HCT116 (cell line): Measurements from ENCODE around the gene CACNA1E. TPM values are rescaled to one million over a fixed set of nuclear protein-coding genes. Genes with fewer than 3 reads are reported as not detected.

ENCODE experiments used
- ATAC-seq: fragments of 200-7000 bp; cut with Tn5 transposase; 2 replicates; pipeline ENCODE4 v1.9.1; 2020; ENCODE audit warnings: mild to moderate bottlenecking, moderate library complexity
- BruUV-seq: library from RNA; stranded (reverse); fragments of 400-500 nt; replicated peaks from 2 replicates; lab custom pipeline; 2021; lab: Mats Ljungman, UMichigan
- CTCF ChIA-PET: fragments of 300-600 bp; sonication (Branson Sonifier 250); formaldehyde crosslinking; loops from one replicate; lab custom pipeline; 2021; ENCODE audit warnings: antibody characterized with exemption; lab: Charles Lee
- POLR2A ChIA-PET: fragments of 300-600, 350-600 bp; sonication (Branson Sonifier 250); formaldehyde crosslinking; loops from one replicate; lab custom pipeline; 2021; ENCODE audit warnings: antibody characterized with exemption; lab: Charles Lee
- RAD21 ChIA-PET, 2 experiments: fragments of 300-600 bp; sonication (Branson Sonifier 250); formaldehyde crosslinking; loops; one replicate each; lab custom pipeline; 2023; ENCODE audit warnings: low total read pairs in 2 of 2; ENCODE audit not compliant: uncharacterized antibody in 2 of 2, unreplicated experiment in 2 of 2, low non-redundant PET in 1 of 2; lab: Charles Lee
- DNase-seq: peaks from one replicate; pipeline ENCODE4 v3.0.0-alpha.2; 2010; ENCODE audit warnings: low read depth, low spot score
- H2AFZ ChIP-seq: fragments of 200-600 bp; shearing (Covaris generic), sonication (generic); 2 replicates; pipeline ENCODE4 v1.6.1; 2017; ENCODE audit warnings: low read depth, mixed run types, mixed read lengths, antibody characterized with exemption, low read length; ENCODE audit not compliant: poor library complexity, severe bottlenecking
- H3K27ac ChIP-seq: 2 replicates; pipeline ENCODE4 v1.5.1; 2012; ENCODE audit warnings: low read depth, low read length
- H3K27me3 ChIP-seq: fragments of 200-600 bp; sonication (generic); 2 replicates; pipeline ENCODE4 v1.6.1; 2016; ENCODE audit warnings: mixed run types, low read length, mixed read lengths; ENCODE audit not compliant: insufficient read depth
- H3K36me3 ChIP-seq, 2 experiments: fragments of 200-500 bp in 1 of 2; fragments of 200-600 bp in 1 of 2; sonication (Bioruptor generic) in 1 of 2; sonication (generic) in 1 of 2; 2 replicates each; pipeline versions ENCODE4 v1.5.1 to v1.6.1; 2014 to 2016; ENCODE audit warnings: low read length in 2 of 2, inconsistent platforms in 1 of 2, mixed read lengths in 1 of 2, mixed run types in 1 of 2; ENCODE audit not compliant: insufficient read depth in 2 of 2, control insufficient read depth in 1 of 2
- H3K4me1 ChIP-seq, 2 experiments: fragments of 200-600 bp in 1 of 2; sonication (generic) in 1 of 2; 2 replicates each; pipeline versions ENCODE4 v1.5.1 to v1.6.1; 2012 to 2017; ENCODE audit warnings: low read length in 2 of 2, inconsistent platforms in 1 of 2, mild to moderate bottlenecking in 1 of 2, mixed read lengths in 1 of 2, mixed run types in 1 of 2, moderate library complexity in 1 of 2; ENCODE audit not compliant: insufficient read depth in 2 of 2, control insufficient read depth in 1 of 2
- H3K4me2 ChIP-seq: fragments of 200-600 bp; sonication (generic); 2 replicates; pipeline ENCODE4 v1.6.1; 2017; ENCODE audit warnings: mixed run types, low read length, mixed read lengths
- H3K4me3 ChIP-seq, 2 experiments: fragments of 200-600 bp in 1 of 2; sonication (generic) in 1 of 2; replicated peaks in 1 of 2; 2 replicates each; pipeline ENCODE4 v1.5.1; 2011 to 2016; ENCODE audit warnings: low read length in 2 of 2, control low read depth in 1 of 2, low read depth in 1 of 2, mild to moderate bottlenecking in 1 of 2, mixed read lengths in 1 of 2, mixed run types in 1 of 2
- H3K79me2 ChIP-seq: fragments of 200-600 bp; sonication (generic); 2 replicates; pipeline ENCODE4 v1.6.1; 2017; ENCODE audit warnings: mild to moderate bottlenecking, mixed run types, low read length, moderate library complexity, mixed read lengths; ENCODE audit not compliant: insufficient read depth
- H3K9ac ChIP-seq: fragments of 200-600 bp; sonication (generic); 2 replicates; pipeline ENCODE4 v1.6.1; 2016; ENCODE audit warnings: low read length, mixed read lengths
- H3K9me2 ChIP-seq: fragments of 200-600 bp; sonication (generic), shearing (Covaris generic); 2 replicates; pipeline ENCODE4 v1.6.1; 2017; ENCODE audit warnings: mixed run types, mild to moderate bottlenecking, moderate library complexity; ENCODE audit not compliant: insufficient read depth
- H3K9me3 ChIP-seq, 2 experiments: fragments of 200-500 bp in 1 of 2; fragments of 200-600 bp in 1 of 2; sonication (Bioruptor generic) in 1 of 2; sonication (generic) in 1 of 2; 2 replicates each; pipeline ENCODE4 v1.6.1; 2014 to 2017; ENCODE audit warnings: low read length in 2 of 2, mixed read lengths in 2 of 2, inconsistent platforms in 1 of 2, low read depth in 1 of 2, mild to moderate bottlenecking in 1 of 2, mixed run types in 1 of 2, moderate library complexity in 1 of 2; ENCODE audit not compliant: control insufficient read depth in 1 of 2, insufficient read depth in 1 of 2
- H4K20me1 ChIP-seq: fragments of 200-600 bp; sonication (generic), shearing (Covaris generic); 2 replicates; pipeline ENCODE4 v1.6.1; 2017; ENCODE audit warnings: mixed run types, mild to moderate bottlenecking, moderate library complexity; ENCODE audit not compliant: insufficient read depth
- CBX3 ChIP-seq: IDR thresholded peaks from 2 replicates; pipeline ENCODE4 v1.6.1; 2012; ENCODE audit warnings: low read depth
- CEBPB ChIP-seq: IDR thresholded peaks from 2 replicates; pipeline ENCODE4 v1.6.1; 2012; ENCODE audit warnings: low read depth
- EZH2 ChIP-seq: fragments of 200-600 bp; sonication (generic); IDR thresholded peaks from 2 replicates; pipeline ENCODE4 v1.6.1; 2017; ENCODE audit warnings: antibody characterized with exemption, mixed run types
- EZH2phosphoT487 ChIP-seq: fragments of 200-600 bp; IDR thresholded peaks from 2 replicates; pipeline ENCODE4 v1.6.1; 2018; ENCODE audit warnings: antibody characterized with exemption, borderline replicate concordance
- FOSL1 ChIP-seq: IDR thresholded peaks from 2 replicates; pipeline ENCODE4 v1.6.1; 2012; ENCODE audit warnings: low read depth
- JUND ChIP-seq: IDR thresholded peaks from 2 replicates; pipeline ENCODE4 v1.6.1; 2012
- POLR2AphosphoS5 ChIP-seq: IDR thresholded peaks from 2 replicates; pipeline ENCODE4 v1.6.1; 2011; ENCODE audit warnings: mild to moderate bottlenecking, low read depth, low read length, moderate library complexity
- RAD21 ChIP-seq: IDR thresholded peaks from 2 replicates; pipeline ENCODE4 v1.6.1; 2012; ENCODE audit warnings: low read depth, mild to moderate bottlenecking
- SIN3A ChIP-seq: IDR thresholded peaks from 2 replicates; pipeline ENCODE4 v1.6.1; 2012; ENCODE audit warnings: low read depth
- SRF ChIP-seq: IDR thresholded peaks from 2 replicates; pipeline ENCODE4 v1.6.1; 2012; ENCODE audit warnings: low read depth
- TCF7L2 ChIP-seq: IDR thresholded peaks from 2 replicates; pipeline ENCODE4 v1.7.0; 2011; ENCODE audit warnings: borderline replicate concordance, inconsistent platforms; ENCODE audit not compliant: insufficient read depth, insufficient read length; ENCODE audit errors: extremely low read depth
- ZFX ChIP-seq: fragments of 450-650 bp; IDR thresholded peaks from 2 replicates; pipeline ENCODE4 v1.6.1; 2017
- ZNF274 ChIP-seq: fragments of 200-500 bp; sonication (Bioruptor generic); IDR thresholded peaks from 2 replicates; pipeline ENCODE4 v1.6.1; 2014; ENCODE audit warnings: mild to moderate bottlenecking, low read depth, low read length, inconsistent platforms
- intact Hi-C: fragments of 100-400 bp; cut with micrococcal nuclease; formaldehyde crosslinking; loops from 2 replicates; pipeline ENCODE4 v1.10.0; 2022
- total RNA-seq: library from RNA; stranded (reverse); gene quantifications from one replicate; pipeline ENCODE4 v1.2.1, GENCODE V29; 2021; ENCODE audit not compliant: unreplicated experiment
- TF ChIP-seq, protein P1 (sequence below): IDR thresholded peaks from 2 replicates; pipeline ENCODE4 v1.6.1; 2012
- TF ChIP-seq, protein P2 (sequence below): IDR thresholded peaks from 2 replicates; pipeline ENCODE4 v1.6.1; 2012; ENCODE audit warnings: low read depth
- TF ChIP-seq, protein P3 (sequence below): IDR thresholded peaks from 2 replicates; pipeline ENCODE4 v1.6.1; 2011; ENCODE audit warnings: mild to moderate bottlenecking, low read length, moderate library complexity; ENCODE audit not compliant: insufficient replicate concordance; ENCODE audit errors: extremely low read depth
- TF ChIP-seq, protein P4 (sequence below): IDR thresholded peaks from 2 replicates; pipeline ENCODE4 v1.6.1; 2012

CACNA1E gene
- total RNA-seq, 1 experiment from 2014 or later: 0.02 TPM

DNA sequence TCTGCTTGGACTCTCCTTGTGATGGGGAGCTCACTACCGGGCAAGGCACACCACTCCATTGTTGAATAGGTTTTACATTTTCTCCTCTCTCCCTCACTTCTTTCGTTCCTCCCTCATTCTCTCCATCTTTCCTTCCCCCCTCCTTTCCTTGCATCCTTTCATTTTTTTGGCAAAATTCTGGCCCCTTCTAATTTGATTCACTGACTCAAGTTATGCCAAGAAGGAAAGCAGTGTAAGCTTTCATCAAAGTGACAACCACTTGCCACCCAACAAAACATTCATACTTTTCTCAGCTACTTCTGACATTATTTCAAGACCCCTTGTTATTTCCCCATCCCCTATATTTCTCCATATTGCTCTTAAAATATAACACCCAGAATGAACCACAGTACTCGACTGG lies 68.4 kb downstream of the CACNA1E start:
- ChIA-PET RAD21 (no interaction called here), CTCF (no interaction called here), POLR2A (no interaction called here)
- H4K20me1 ChIP-seq: no peaks in the 10 kb centered on the region
- no peak for ATAC-seq
- no peak overlapping the region for H3K9ac ChIP-seq
- H3K9me3 ChIP-seq: no peaks in the 10 kb centered on the region
- intact Hi-C loops: no loop called here
- no peaks in the 10 kb centered on the region for H3K9me2 ChIP-seq
- DNase-seq: no peak
- H3K27ac ChIP-seq: no peak overlapping the region
- H3K4me1 ChIP-seq: no peaks in the 10 kb centered on the region
- BruUV-seq: no TSS peak
- H3K36me3 ChIP-seq: no peaks in the 10 kb centered on the region; a peak in 1 of 4 replicates
- H2AFZ ChIP-seq: no peak overlapping the region
- H3K27me3 ChIP-seq: peaks cover 44% of the 10 kb centered on the region
- H3K4me3 ChIP-seq: no peak overlapping the region
- H3K4me2 ChIP-seq: no peak overlapping the region
- H3K79me2 ChIP-seq: no peaks in the 10 kb centered on the region
- no peak for TF ChIP-seq EZH2
- TF ChIP-seq RAD21: no peak
- TF ChIP-seq JUND: no peak
- no peak for TF ChIP-seq CEBPB
- TF ChIP-seq, protein P1, sequence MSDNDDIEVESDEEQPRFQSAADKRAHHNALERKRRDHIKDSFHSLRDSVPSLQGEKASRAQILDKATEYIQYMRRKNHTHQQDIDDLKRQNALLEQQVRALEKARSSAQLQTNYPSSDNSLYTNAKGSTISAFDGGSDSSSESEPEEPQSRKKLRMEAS: no peak
- TF ChIP-seq EZH2phosphoT487: no peak
- TF ChIP-seq TCF7L2: no peak
- TF ChIP-seq, protein P2, sequence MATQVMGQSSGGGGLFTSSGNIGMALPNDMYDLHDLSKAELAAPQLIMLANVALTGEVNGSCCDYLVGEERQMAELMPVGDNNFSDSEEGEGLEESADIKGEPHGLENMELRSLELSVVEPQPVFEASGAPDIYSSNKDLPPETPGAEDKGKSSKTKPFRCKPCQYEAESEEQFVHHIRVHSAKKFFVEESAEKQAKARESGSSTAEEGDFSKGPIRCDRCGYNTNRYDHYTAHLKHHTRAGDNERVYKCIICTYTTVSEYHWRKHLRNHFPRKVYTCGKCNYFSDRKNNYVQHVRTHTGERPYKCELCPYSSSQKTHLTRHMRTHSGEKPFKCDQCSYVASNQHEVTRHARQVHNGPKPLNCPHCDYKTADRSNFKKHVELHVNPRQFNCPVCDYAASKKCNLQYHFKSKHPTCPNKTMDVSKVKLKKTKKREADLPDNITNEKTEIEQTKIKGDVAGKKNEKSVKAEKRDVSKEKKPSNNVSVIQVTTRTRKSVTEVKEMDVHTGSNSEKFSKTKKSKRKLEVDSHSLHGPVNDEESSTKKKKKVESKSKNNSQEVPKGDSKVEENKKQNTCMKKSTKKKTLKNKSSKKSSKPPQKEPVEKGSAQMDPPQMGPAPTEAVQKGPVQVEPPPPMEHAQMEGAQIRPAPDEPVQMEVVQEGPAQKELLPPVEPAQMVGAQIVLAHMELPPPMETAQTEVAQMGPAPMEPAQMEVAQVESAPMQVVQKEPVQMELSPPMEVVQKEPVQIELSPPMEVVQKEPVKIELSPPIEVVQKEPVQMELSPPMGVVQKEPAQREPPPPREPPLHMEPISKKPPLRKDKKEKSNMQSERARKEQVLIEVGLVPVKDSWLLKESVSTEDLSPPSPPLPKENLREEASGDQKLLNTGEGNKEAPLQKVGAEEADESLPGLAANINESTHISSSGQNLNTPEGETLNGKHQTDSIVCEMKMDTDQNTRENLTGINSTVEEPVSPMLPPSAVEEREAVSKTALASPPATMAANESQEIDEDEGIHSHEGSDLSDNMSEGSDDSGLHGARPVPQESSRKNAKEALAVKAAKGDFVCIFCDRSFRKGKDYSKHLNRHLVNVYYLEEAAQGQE: no peak
- TF ChIP-seq CBX3: no peak
- no peak for TF ChIP-seq SRF
- TF ChIP-seq ZNF274: no peak
- TF ChIP-seq ZFX: no peak
- TF ChIP-seq POLR2AphosphoS5: no peak
- no peak for TF ChIP-seq SIN3A
- TF ChIP-seq, protein P3, sequence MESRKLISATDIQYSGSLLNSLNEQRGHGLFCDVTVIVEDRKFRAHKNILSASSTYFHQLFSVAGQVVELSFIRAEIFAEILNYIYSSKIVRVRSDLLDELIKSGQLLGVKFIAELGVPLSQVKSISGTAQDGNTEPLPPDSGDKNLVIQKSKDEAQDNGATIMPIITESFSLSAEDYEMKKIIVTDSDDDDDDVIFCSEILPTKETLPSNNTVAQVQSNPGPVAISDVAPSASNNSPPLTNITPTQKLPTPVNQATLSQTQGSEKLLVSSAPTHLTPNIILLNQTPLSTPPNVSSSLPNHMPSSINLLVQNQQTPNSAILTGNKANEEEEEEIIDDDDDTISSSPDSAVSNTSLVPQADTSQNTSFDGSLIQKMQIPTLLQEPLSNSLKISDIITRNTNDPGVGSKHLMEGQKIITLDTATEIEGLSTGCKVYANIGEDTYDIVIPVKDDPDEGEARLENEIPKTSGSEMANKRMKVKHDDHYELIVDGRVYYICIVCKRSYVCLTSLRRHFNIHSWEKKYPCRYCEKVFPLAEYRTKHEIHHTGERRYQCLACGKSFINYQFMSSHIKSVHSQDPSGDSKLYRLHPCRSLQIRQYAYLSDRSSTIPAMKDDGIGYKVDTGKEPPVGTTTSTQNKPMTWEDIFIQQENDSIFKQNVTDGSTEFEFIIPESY: no peak
- TF ChIP-seq, protein P4, sequence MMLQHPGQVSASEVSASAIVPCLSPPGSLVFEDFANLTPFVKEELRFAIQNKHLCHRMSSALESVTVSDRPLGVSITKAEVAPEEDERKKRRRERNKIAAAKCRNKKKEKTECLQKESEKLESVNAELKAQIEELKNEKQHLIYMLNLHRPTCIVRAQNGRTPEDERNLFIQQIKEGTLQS: no peak
- TF ChIP-seq FOSL1: no peak
